A549 (cell line): ENCODE results near the gene ARHGEF7. TPM values are rescaled to one million over a fixed set of nuclear protein-coding genes. Genes with fewer than 3 reads are reported as not detected.

Source experiments
- ATAC-seq, 2 experiments: fragments of 200-7000 bp in 1 of 2; fragments of >200 bp in 1 of 2; cut with Nextera tagmentation in 1 of 2; cut with Tn5 transposase in 1 of 2; 3 replicates each; pipeline versions ENCODE4 v1.8.0 to v1.9.1; 2018 to 2020; ENCODE audit warnings: mild to moderate bottlenecking in 1 of 2, moderate library complexity in 1 of 2
- CTCF ChIA-PET: fragments of 300-600 bp; sonication (Branson Sonifier 250); formaldehyde crosslinking; extraction: SDS; loops from one replicate; lab custom pipeline; 2021; ENCODE audit warnings: antibody characterized with exemption, inconsistent platforms; lab: Yijun Ruan, JAX
- POLR2A ChIA-PET: fragments of 350-600 bp; formaldehyde crosslinking; extraction: SDS; loops from one replicate; lab custom pipeline; 2021; ENCODE audit warnings: antibody characterized with exemption, inconsistent platforms; lab: Yijun Ruan, JAX
- DNase-seq, 2 experiments: peaks; one replicate each; pipeline versions ENCODE4 v3.0.0 to v3.0.0-alpha.2; 2011 to 2016; ENCODE audit warnings: low read depth in 1 of 2, low spot score in 1 of 2
- FAIRE-seq: peaks from 2 replicates; lab custom pipeline; 2011; peaks lifted over from hg19 to GRCh38; lab: Jason Lieb, UNC
- H3K27ac ChIP-seq, 2 experiments: fragments of >200 bp; sonication (Bioruptor Twin); formaldehyde crosslinking; 3 replicates each; pipeline ENCODE4 v1.5.1; 2016 to 2017
- H3K4me1 ChIP-seq: fragments of >200 bp; sonication (Bioruptor Twin); formaldehyde crosslinking; 3 replicates; pipeline ENCODE4 v1.6.1; 2016
- H3K4me2 ChIP-seq: fragments of >200 bp; sonication (Bioruptor Twin); formaldehyde crosslinking; 3 replicates; pipeline ENCODE4 v1.6.1; 2016
- H3K4me3 ChIP-seq: fragments of >200 bp; sonication (Bioruptor Twin); formaldehyde crosslinking; 3 replicates; pipeline ENCODE4 v1.5.1; 2016
- H3K9me3 ChIP-seq: fragments of >200 bp; sonication (Bioruptor Twin); formaldehyde crosslinking; 3 replicates; pipeline ENCODE4 v1.6.1; 2016
- CBX2 ChIP-seq: fragments of 200-600 bp; sonication (generic); IDR thresholded peaks from 2 replicates; pipeline ENCODE4 v1.6.1; 2016; ENCODE audit warnings: low read depth, mild to moderate bottlenecking, borderline replicate concordance
- CBX8 ChIP-seq: fragments of 200-600 bp; sonication (generic); IDR thresholded peaks from 2 replicates; pipeline ENCODE4 v1.6.1; 2016
- CHD2 ChIP-seq: fragments of 150-350 bp; IDR thresholded peaks from 2 replicates; pipeline ENCODE4 v1.6.1; 2014; ENCODE audit warnings: low read length; ENCODE audit not compliant: partially characterized antibody
- CHD4 ChIP-seq: fragments of 200-600 bp; sonication (generic); IDR thresholded peaks from 2 replicates; pipeline ENCODE4 v1.6.1; 2016; ENCODE audit warnings: antibody characterized with exemption, mild to moderate bottlenecking, borderline replicate concordance
- EHMT2 ChIP-seq: fragments of 200-600 bp; sonication (generic); IDR thresholded peaks from 2 replicates; pipeline ENCODE4 v1.6.1; 2016; ENCODE audit warnings: antibody characterized with exemption, low read depth, mild to moderate bottlenecking, moderate library complexity
- FOSL2 ChIP-seq, 2 experiments: fragments of 450-650 bp in 1 of 2; fragments of >200 bp in 1 of 2; sonication (Bioruptor Twin) in 1 of 2; formaldehyde crosslinking; IDR thresholded peaks; 2 replicates each; pipeline versions ENCODE4 v1.5.0 to v1.6.1; 2016 to 2020; ENCODE audit warnings: mild to moderate bottlenecking in 1 of 2, moderate library complexity in 1 of 2
- FOXS1 ChIP-seq: fragments of 250-450 bp; sonication (Bioruptor Pico); IDR thresholded peaks from 2 replicates; pipeline ENCODE4 v1.5.0; 2020; ENCODE audit warnings: mild to moderate bottlenecking, moderate library complexity
- HEYL ChIP-seq: fragments of 250-450 bp; sonication (Bioruptor Pico); IDR thresholded peaks from 2 replicates; pipeline ENCODE4 v1.8.0; 2021; ENCODE audit warnings: mild to moderate bottlenecking, moderate library complexity
- HOXA7 ChIP-seq: fragments of 250-450 bp; sonication (Bioruptor Pico); IDR thresholded peaks from 2 replicates; pipeline ENCODE4 v1.5.0; 2020; ENCODE audit warnings: mild to moderate bottlenecking, moderate library complexity
- JUN ChIP-seq, 2 experiments: fragments of >200 bp; sonication (Bioruptor Twin); formaldehyde crosslinking; IDR thresholded peaks; 2 replicates in 1 of 2; 3 replicates in 1 of 2; pipeline ENCODE4 v1.6.1; 2016 to 2017
- JUNB ChIP-seq: fragments of >200 bp; sonication (Bioruptor Twin); formaldehyde crosslinking; IDR thresholded peaks from 2 replicates; pipeline ENCODE4 v1.6.1; 2016
- KDM1A ChIP-seq: fragments of 200-600 bp; sonication (generic); IDR thresholded peaks from 2 replicates; pipeline ENCODE4 v1.6.1; 2016; ENCODE audit warnings: low read depth, mild to moderate bottlenecking
- KDM5A ChIP-seq: fragments of 200-600 bp; sonication (generic); IDR thresholded peaks from 2 replicates; pipeline ENCODE4 v1.6.1; 2016; ENCODE audit warnings: antibody characterized with exemption, mild to moderate bottlenecking
- MYC ChIP-seq: IDR thresholded peaks from 2 replicates; pipeline ENCODE4 v1.6.1; 2012; ENCODE audit warnings: mild to moderate bottlenecking, inconsistent platforms, low read length, improper control_type of control experiment, borderline replicate concordance
- NFE2L2 ChIP-seq: fragments of 150-350 bp; conservative IDR thresholded peaks from 2 replicates; pipeline ENCODE4 v1.6.1; 2014; ENCODE audit warnings: low read length
- POLR2AphosphoS2 ChIP-seq: conservative IDR thresholded peaks from 2 replicates; pipeline ENCODE4 v1.6.1; 2012; ENCODE audit warnings: low read length, improper control_type of control experiment, inconsistent platforms
- RFX5 ChIP-seq: fragments of 450-650 bp; IDR thresholded peaks from 2 replicates; pipeline ENCODE4 v1.7.1; 2014; ENCODE audit warnings: antibody characterized with exemption, mild to moderate bottlenecking, moderate library complexity
- ZNF302 ChIP-seq: fragments of 250-450 bp; sonication (Bioruptor Pico); IDR thresholded peaks from 2 replicates; pipeline ENCODE4 v1.9.0; 2021; ENCODE audit warnings: inconsistent platforms, mild to moderate bottlenecking, moderate library complexity
- WGBS: methylation state at CpG from one replicate; pipeline ENCODE4 v1.1.6; 2017; ENCODE audit errors: missing lambda C conversion rate; 5-methylcytosine and 5-hydroxymethylcytosine counted together
- polyA plus RNA-seq, 4 experiments: library from polyadenylated mRNA; depleted of rRNA in 3 of 4; stranded (reverse); fragments of >200 nt; fragmentation: RNase III in 1 of 4; extraction: RNeasy Plus Mini Kit Qiagen cat#74134 plus additional on column Dnase treatment in 1 of 4; gene quantifications; 2 replicates in 3 of 4; 3 replicates in 1 of 4; pipeline ENCODE4 v1.2.3, GENCODE V29; 2011 to 2017
- TF ChIP-seq, protein P1 (sequence below): fragments of >200 bp; sonication (Bioruptor Twin); formaldehyde crosslinking; IDR thresholded peaks from 3 replicates; pipeline ENCODE4 v1.5.1; 2016
- TF ChIP-seq, protein P2 (sequence below): fragments of 150-350 bp; IDR thresholded peaks from 2 replicates; pipeline ENCODE4 v1.6.1; 2014; ENCODE audit warnings: low read depth, mild to moderate bottlenecking, low read length
- TF ChIP-seq, protein P3 (sequence below): IDR thresholded peaks from 2 replicates; pipeline ENCODE4 v1.6.1; 2012; ENCODE audit warnings: low read depth, borderline replicate concordance
- TF ChIP-seq, protein P4 (sequence below): fragments of 250-450 bp; sonication (Bioruptor Pico); IDR thresholded peaks from 2 replicates; pipeline ENCODE4 v1.5.0; 2021; ENCODE audit warnings: mild to moderate bottlenecking, moderate library complexity, borderline replicate concordance
- TF ChIP-seq, protein P5 (sequence below): fragments of 450-650 bp; IDR thresholded peaks from 2 replicates; pipeline ENCODE4 v1.6.1; 2014; ENCODE audit warnings: antibody characterized with exemption
- TF ChIP-seq, protein P6 (sequence below): fragments of >200 bp; sonication (Bioruptor Twin); formaldehyde crosslinking; IDR thresholded peaks from 3 replicates; pipeline ENCODE4 v1.6.1; 2016

The ARHGEF7 gene
- polyA plus RNA-seq, 2 of the 4 experiments (the other 2 are of a cell fraction): 21.1 to 23.1 TPM

DNA sequence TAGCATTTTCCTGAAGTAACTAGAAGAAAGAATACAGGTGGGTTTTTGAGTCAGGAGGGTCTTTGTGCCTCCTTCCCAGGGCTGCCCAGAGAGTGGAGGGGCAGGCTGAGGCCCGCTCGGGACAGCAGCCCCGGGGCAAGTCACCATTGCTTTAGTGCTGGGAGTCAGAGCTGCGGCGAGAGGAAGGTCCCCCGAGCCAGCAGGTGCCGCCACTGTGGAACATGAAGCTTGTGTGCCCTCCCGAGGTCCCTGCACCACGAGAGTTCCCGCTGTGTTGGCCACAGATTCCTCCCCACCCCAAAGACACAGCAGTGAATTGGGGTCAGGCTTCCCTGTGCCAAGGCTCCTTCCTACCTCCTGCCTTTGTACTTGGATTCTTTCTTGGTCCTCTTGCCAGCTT lies 154.4 kb downstream of the ARHGEF7 start:
- ATAC-seq (no peak), FAIRE-seq (no peak), DNase-seq (no peak)
- H3K27ac ChIP-seq: no peak overlapping the region
- ChIA-PET POLR2A (no interaction called here), CTCF (interaction anchor here (0.6 kb wide), 1 partner anchor 71 kb away, joined by 3 read pairs; no protein-coding TSS in a partner anchor)
- TF ChIP-seq, protein P1, sequence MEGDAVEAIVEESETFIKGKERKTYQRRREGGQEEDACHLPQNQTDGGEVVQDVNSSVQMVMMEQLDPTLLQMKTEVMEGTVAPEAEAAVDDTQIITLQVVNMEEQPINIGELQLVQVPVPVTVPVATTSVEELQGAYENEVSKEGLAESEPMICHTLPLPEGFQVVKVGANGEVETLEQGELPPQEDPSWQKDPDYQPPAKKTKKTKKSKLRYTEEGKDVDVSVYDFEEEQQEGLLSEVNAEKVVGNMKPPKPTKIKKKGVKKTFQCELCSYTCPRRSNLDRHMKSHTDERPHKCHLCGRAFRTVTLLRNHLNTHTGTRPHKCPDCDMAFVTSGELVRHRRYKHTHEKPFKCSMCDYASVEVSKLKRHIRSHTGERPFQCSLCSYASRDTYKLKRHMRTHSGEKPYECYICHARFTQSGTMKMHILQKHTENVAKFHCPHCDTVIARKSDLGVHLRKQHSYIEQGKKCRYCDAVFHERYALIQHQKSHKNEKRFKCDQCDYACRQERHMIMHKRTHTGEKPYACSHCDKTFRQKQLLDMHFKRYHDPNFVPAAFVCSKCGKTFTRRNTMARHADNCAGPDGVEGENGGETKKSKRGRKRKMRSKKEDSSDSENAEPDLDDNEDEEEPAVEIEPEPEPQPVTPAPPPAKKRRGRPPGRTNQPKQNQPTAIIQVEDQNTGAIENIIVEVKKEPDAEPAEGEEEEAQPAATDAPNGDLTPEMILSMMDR: no peak
- TF ChIP-seq CHD2 (no peak), HEYL (CRISPR knock-in tag) (no peak), NFE2L2 (no peak), HOXA7 (CRISPR knock-in tag) (no peak), EHMT2 (no peak), CBX8 (no peak), MYC (no peak), JUNB (no peak), POLR2AphosphoS2 (no peak), JUN (IDR thresholded peaks at IDR 0.05) (no peak), ZNF302 (CRISPR knock-in tag) (no peak), KDM5A (no peak), FOSL2 (IDR thresholded peaks at IDR 0.05) (no peak), FOSL2 (CRISPR knock-in tag; IDR thresholded peaks at IDR 0.05) (no peak)
- TF ChIP-seq, protein P2, sequence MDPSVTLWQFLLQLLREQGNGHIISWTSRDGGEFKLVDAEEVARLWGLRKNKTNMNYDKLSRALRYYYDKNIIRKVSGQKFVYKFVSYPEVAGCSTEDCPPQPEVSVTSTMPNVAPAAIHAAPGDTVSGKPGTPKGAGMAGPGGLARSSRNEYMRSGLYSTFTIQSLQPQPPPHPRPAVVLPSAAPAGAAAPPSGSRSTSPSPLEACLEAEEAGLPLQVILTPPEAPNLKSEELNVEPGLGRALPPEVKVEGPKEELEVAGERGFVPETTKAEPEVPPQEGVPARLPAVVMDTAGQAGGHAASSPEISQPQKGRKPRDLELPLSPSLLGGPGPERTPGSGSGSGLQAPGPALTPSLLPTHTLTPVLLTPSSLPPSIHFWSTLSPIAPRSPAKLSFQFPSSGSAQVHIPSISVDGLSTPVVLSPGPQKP: no peak
- TF ChIP-seq, protein P3, sequence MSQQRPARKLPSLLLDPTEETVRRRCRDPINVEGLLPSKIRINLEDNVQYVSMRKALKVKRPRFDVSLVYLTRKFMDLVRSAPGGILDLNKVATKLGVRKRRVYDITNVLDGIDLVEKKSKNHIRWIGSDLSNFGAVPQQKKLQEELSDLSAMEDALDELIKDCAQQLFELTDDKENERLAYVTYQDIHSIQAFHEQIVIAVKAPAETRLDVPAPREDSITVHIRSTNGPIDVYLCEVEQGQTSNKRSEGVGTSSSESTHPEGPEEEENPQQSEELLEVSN: no peak
- TF ChIP-seq, protein P4, sequence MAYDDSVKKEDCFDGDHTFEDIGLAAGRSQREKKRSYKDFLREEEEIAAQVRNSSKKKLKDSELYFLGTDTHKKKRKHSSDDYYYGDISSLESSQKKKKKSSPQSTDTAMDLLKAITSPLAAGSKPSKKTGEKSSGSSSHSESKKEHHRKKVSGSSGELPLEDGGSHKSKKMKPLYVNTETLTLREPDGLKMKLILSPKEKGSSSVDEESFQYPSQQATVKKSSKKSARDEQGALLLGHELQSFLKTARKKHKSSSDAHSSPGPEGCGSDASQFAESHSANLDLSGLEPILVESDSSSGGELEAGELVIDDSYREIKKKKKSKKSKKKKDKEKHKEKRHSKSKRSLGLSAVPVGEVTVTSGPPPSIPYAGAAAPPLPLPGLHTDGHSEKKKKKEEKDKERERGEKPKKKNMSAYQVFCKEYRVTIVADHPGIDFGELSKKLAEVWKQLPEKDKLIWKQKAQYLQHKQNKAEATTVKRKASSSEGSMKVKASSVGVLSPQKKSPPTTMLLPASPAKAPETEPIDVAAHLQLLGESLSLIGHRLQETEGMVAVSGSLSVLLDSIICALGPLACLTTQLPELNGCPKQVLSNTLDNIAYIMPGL: no peak
- 94% methylated on average over 6 of the region's 10 CpGs for WGBS
- H3K4me1 ChIP-seq: no peaks in the 10 kb centered on the region
- no peaks in the 10 kb centered on the region for H3K9me3 ChIP-seq
- H3K4me3 ChIP-seq: no peak overlapping the region
- H3K4me2 ChIP-seq: no peak overlapping the region

DNA sequence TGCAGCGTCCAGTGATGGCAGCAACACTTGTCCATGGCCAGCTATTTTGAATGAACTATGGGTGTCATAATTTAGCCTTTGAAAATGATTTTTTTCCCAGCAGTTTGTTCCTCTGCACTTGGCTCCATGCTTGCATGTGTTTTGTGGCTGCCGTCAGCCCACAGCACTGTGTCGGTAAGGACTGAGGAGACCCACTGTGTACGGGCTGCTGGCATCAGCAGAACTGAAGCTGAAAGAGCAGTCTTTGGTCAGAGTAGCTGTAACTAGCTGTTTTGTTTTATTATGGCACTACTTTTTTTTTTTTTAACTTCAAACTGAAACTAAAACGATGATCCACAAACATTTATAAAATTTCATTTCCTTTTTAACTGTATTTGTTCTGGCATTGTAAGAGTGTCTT lies 155.0 kb downstream of the ARHGEF7 start:
- no peak overlapping the region for H3K4me2 ChIP-seq
- DNase-seq: no peak
- no peak overlapping the region for H3K27ac ChIP-seq
- POLR2A ChIA-PET: no interaction called here
- 94% methylated on average over 5 of the region's 5 CpGs for WGBS
- FAIRE-seq: no peak
- no peaks in the 10 kb centered on the region for H3K9me3 ChIP-seq
- no peaks in the 10 kb centered on the region for H3K4me1 ChIP-seq
- H3K4me3 ChIP-seq: no peak overlapping the region
- CTCF ChIA-PET: interaction anchor here (0.6 kb wide), 1 partner anchor 72 kb away, joined by 3 read pairs; no protein-coding TSS in a partner anchor
- TF ChIP-seq CHD4 (no peak), RFX5 (no peak), FOXS1 (CRISPR knock-in tag) (no peak), KDM1A (no peak), CBX2 (no peak)
- TF ChIP-seq, protein P5, sequence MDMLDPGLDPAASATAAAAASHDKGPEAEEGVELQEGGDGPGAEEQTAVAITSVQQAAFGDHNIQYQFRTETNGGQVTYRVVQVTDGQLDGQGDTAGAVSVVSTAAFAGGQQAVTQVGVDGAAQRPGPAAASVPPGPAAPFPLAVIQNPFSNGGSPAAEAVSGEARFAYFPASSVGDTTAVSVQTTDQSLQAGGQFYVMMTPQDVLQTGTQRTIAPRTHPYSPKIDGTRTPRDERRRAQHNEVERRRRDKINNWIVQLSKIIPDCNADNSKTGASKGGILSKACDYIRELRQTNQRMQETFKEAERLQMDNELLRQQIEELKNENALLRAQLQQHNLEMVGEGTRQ: no peak
- TF ChIP-seq, protein P6, sequence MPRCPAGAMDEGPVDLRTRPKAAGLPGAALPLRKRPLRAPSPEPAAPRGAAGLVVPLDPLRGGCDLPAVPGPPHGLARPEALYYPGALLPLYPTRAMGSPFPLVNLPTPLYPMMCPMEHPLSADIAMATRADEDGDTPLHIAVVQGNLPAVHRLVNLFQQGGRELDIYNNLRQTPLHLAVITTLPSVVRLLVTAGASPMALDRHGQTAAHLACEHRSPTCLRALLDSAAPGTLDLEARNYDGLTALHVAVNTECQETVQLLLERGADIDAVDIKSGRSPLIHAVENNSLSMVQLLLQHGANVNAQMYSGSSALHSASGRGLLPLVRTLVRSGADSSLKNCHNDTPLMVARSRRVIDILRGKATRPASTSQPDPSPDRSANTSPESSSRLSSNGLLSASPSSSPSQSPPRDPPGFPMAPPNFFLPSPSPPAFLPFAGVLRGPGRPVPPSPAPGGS: no peak
- no peak for ATAC-seq
